Measurements from ENCODE around the gene MSX2.
"Not testable (repeated sequence)": the region's sequence is repeated elsewhere in the genome, so short reads cannot be mapped to it uniquely, and the experiment has no call there.

Gene MSX2

GRCh38 chr5:174734571-174735497 lies 10.5 kb downstream of the MSX2 start:
- no peak for DNase-seq

GRCh38 chr5:174735498-174736330 lies 11.3 kb downstream of the MSX2 start:
- no peak for DNase-seq

- no peak for DNase-seq
Measured at GRCh38 chr5:174736331-174736721, 11.9 kb downstream of the MSX2 start.

- DNase-seq: no peak
Measured at GRCh38 chr5:174736777-174737176, 12.4 kb downstream of the MSX2 start.

- DNase-seq: no peak
Measured at GRCh38 chr5:174737330-174737729, 12.9 kb downstream of the MSX2 start.

GRCh38 chr5:174741352-174741751 lies 17.0 kb downstream of the MSX2 start:
- no peak for DNase-seq

GRCh38 chr5:174744896-174745295 lies 20.5 kb downstream of the MSX2 start:
- no peak for DNase-seq

GRCh38 chr5:174745590-174746103 lies 21.3 kb downstream of the MSX2 start:
- no peak for DNase-seq

GRCh38 chr5:174750711-174751110 lies 26.3 kb downstream of the MSX2 start:
- DNase-seq: no peak

GRCh38 chr5:174751154-174752000 lies 27.0 kb downstream of the MSX2 start:
- DNase-seq: no peak

GRCh38 chr5:174752121-174752520 lies 27.7 kb downstream of the MSX2 start:
- DNase-seq: no peak

- no peak for DNase-seq
Measured at GRCh38 chr5:174755106-174755505, 30.7 kb downstream of the MSX2 start.

- no peak for DNase-seq
Measured at GRCh38 chr5:174759091-174759490, 34.7 kb downstream of the MSX2 start.

- DNase-seq: no peak
Measured at GRCh38 chr5:174760721-174761120, 36.3 kb downstream of the MSX2 start.

- DNase-seq: not testable (repeated sequence)
Measured at GRCh38 chr5:174761341-174761740, 37.0 kb downstream of the MSX2 start.

- DNase-seq: no peak
Measured at GRCh38 chr5:174764309-174764708, 39.9 kb downstream of the MSX2 start.

- DNase-seq: no peak
Measured at GRCh38 chr5:174765540-174765939, 41.2 kb downstream of the MSX2 start.

GRCh38 chr5:174767670-174768069 lies 43.3 kb downstream of the MSX2 start:
- DNase-seq: no peak

- no peak for DNase-seq
Measured at GRCh38 chr5:174769005-174769404, 44.6 kb downstream of the MSX2 start.

- no peak for DNase-seq
Measured at GRCh38 chr5:174773371-174773770, 49.0 kb downstream of the MSX2 start.

GRCh38 chr5:174775081-174775480 lies 50.7 kb downstream of the MSX2 start:
- DNase-seq: no peak

GRCh38 chr5:174777111-174777510 lies 52.7 kb downstream of the MSX2 start:
- DNase-seq: no peak

- DNase-seq: no peak
Measured at GRCh38 chr5:174777583-174777982, 53.2 kb downstream of the MSX2 start.

Data from DMS79 (cell line).